Large intestine (tissue), 1 donor: ENCODE results near the gene RHD. TPM values are rescaled to one million over a fixed set of nuclear protein-coding genes. Genes with fewer than 3 reads are reported as not detected.

Experiments
- polyA plus RNA-seq: library from polyadenylated mRNA; unstranded; fragments of 120-200 nt; gene quantifications from one replicate; pipeline ENCODE4 v1.2.1, GENCODE V29; 2013

The RHD gene
- polyA plus RNA-seq, 1 donor = 1.5 TPM

Other genes with a start within 250 kb of the RHD start
- 70.3 TPM for gene SYF2, start 40.0 kb upstream of the RHD start, polyA plus RNA-seq
- 176 TPM for gene RSRP1, start 25.1 kb upstream of the RHD start, polyA plus RNA-seq
- 75.9 TPM for gene TMEM50A, start 65.8 kb downstream of the RHD start, polyA plus RNA-seq
- gene RHCE, start 148.3 kb downstream of the RHD start, polyA plus RNA-seq = 0.60 TPM
- 17.5 TPM for gene MACO1, start 158.4 kb downstream of the RHD start, polyA plus RNA-seq